ENCODE data around the gene GSK3A.

The GSK3A gene

DNA sequence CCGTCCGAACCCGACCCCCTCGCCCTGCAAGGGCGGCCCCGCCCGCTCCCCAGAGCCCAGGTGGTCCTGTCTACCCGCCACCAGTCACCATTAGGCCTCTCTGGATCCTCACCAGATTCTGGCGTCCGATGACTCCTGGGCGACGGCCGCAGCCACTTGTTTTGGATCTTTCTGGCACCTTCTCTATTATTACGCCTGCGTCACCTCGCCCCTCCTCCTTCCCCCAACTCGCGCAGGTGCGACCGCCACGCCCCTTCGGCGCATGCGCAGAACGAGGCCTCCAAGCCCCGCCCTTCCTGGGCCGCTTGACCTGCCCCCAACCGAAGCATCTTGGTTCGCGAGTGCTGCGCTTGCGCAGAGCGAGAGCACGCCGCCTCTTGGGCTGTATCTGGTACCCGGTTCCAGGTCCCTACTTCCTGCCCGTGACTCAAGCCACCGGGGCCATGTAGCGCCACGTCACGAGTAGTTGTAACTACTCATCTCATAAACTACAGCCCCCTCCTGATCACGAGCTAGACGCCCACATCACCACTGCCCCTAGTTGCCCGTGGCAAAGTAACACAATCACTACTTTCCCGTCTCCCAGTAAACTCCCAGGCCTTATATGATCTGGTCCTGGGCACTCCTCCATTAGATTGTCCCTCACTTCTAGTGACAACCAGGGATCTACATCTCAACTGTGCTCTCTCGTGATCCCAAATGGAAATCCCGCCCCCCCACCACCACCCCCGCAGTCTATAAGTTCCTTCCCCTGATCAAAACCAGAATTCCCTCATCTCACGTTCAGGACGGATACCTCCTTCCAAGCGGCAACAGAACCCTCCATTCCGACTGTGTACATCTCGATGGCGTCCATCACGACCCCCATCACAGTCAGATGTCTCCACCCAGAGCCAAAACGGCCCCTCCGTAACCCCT lies 24.6 kb downstream of the GSK3A start, which contains the start of gene DEDD2 (continued):
- TF ChIP-seq GLIS1 (tag by site-specific recombination; IDR thresholded peaks at IDR 0.05) = no peak
- no peak for TF ChIP-seq ZNF670 (tag by site-specific recombination; IDR thresholded peaks at IDR 0.05; ENCODE audit: low read depth)
- TF ChIP-seq ZNF184 (tag by site-specific recombination; IDR thresholded peaks at IDR 0.05) = no peak
- TF ChIP-seq KLF7 (tag by site-specific recombination; IDR thresholded peaks at IDR 0.05; ENCODE audit: borderline replicate concordance) = no peak; the same call in 1 of the 2 replicates
- TF ChIP-seq, protein P1, sequence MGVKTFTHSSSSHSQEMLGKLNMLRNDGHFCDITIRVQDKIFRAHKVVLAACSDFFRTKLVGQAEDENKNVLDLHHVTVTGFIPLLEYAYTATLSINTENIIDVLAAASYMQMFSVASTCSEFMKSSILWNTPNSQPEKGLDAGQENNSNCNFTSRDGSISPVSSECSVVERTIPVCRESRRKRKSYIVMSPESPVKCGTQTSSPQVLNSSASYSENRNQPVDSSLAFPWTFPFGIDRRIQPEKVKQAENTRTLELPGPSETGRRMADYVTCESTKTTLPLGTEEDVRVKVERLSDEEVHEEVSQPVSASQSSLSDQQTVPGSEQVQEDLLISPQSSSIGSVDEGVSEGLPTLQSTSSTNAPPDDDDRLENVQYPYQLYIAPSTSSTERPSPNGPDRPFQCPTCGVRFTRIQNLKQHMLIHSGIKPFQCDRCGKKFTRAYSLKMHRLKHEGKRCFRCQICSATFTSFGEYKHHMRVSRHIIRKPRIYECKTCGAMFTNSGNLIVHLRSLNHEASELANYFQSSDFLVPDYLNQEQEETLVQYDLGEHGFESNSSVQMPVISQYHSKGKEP (tag by site-specific recombination; IDR thresholded peaks at IDR 0.05) = no peak
- no peak for TF ChIP-seq GFI1B (tag by site-specific recombination; IDR thresholded peaks at IDR 0.05)
- TF ChIP-seq MEIS1 (CRISPR knock-in tag; IDR thresholded peaks at IDR 0.05; ENCODE audit: borderline replicate concordance) = no peak
- TF ChIP-seq, protein P2, sequence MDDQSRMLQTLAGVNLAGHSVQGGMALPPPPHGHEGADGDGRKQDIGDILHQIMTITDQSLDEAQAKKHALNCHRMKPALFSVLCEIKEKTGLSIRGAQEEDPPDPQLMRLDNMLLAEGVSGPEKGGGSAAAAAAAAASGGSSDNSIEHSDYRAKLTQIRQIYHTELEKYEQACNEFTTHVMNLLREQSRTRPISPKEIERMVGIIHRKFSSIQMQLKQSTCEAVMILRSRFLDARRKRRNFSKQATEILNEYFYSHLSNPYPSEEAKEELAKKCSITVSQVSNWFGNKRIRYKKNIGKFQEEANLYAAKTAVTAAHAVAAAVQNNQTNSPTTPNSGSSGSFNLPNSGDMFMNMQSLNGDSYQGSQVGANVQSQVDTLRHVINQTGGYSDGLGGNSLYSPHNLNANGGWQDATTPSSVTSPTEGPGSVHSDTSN (CRISPR knock-in tag; IDR thresholded peaks at IDR 0.05) = no peak
- TF ChIP-seq ZNF660 (tag by site-specific recombination; IDR thresholded peaks at IDR 0.05) = peak; percentile 36; the same call in 1 of the 2 replicates
- no peak for TF ChIP-seq PRDM1 (tag by site-specific recombination; IDR thresholded peaks at IDR 0.05)
- TF ChIP-seq ZNF561 (tag by site-specific recombination; IDR thresholded peaks at IDR 0.05; ENCODE audit: borderline replicate concordance) = no peak; the same call in 1 of the 2 replicates
- TF ChIP-seq ZNF654 (tag by site-specific recombination; IDR thresholded peaks at IDR 0.05; ENCODE audit: low read depth) = no peak
- TF ChIP-seq, protein P3, sequence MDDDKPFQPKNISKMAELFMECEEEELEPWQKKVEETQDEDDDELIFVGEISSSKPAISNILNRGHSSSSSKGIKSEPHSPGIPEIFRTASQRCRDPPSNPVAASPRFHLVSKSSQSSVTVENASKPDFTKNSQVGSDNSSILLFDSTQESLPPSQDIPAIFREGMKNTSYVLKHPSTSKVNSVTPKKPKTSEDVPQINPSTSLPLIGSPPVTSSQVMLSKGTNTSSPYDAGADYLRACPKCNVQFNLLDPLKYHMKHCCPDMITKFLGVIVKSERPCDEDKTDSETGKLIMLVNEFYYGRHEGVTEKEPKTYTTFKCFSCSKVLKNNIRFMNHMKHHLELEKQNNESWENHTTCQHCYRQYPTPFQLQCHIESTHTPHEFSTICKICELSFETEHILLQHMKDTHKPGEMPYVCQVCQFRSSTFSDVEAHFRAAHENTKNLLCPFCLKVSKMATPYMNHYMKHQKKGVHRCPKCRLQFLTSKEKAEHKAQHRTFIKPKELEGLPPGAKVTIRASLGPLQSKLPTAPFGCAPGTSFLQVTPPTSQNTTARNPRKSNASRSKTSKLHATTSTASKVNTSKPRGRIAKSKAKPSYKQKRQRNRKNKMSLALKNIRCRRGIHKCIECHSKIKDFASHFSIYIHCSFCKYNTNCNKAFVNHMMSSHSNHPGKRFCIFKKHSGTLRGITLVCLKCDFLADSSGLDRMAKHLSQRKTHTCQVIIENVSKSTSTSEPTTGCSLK (tag by site-specific recombination; IDR thresholded peaks at IDR 0.05) = no peak
- TF ChIP-seq ZNF169 (tag by site-specific recombination; IDR thresholded peaks at IDR 0.05) = no peak
- peak; percentile 91 for TF ChIP-seq SCRT2 (tag by site-specific recombination; IDR thresholded peaks at IDR 0.05)
- TF ChIP-seq YY1 (tag by site-specific recombination; IDR thresholded peaks at IDR 0.05) = no peak
- TF ChIP-seq, protein P4, sequence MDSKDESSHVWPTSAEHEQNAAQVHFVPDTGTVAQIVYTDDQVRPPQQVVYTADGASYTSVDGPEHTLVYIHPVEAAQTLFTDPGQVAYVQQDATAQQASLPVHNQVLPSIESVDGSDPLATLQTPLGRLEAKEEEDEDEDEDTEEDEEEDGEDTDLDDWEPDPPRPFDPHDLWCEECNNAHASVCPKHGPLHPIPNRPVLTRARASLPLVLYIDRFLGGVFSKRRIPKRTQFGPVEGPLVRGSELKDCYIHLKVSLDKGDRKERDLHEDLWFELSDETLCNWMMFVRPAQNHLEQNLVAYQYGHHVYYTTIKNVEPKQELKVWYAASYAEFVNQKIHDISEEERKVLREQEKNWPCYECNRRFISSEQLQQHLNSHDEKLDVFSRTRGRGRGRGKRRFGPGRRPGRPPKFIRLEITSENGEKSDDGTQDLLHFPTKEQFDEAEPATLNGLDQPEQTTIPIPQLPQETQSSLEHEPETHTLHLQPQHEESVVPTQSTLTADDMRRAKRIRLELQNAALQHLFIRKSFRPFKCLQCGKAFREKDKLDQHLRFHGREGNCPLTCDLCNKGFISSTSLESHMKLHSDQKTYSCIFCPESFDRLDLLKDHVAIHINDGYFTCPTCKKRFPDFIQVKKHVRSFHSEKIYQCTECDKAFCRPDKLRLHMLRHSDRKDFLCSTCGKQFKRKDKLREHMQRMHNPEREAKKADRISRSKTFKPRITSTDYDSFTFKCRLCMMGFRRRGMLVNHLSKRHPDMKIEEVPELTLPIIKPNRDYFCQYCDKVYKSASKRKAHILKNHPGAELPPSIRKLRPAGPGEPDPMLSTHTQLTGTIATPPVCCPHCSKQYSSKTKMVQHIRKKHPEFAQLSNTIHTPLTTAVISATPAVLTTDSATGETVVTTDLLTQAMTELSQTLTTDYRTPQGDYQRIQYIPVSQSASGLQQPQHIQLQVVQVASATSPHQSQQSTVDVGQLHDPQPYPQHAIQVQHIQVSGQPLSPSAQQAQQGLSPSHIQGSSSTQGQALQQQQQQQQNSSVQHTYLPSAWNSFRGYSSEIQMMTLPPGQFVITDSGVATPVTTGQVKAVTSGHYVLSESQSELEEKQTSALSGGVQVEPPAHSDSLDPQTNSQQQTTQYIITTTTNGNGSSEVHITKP (tag by site-specific recombination; IDR thresholded peaks at IDR 0.05) = no peak
- TF ChIP-seq HOXC10 (CRISPR knock-in tag; IDR thresholded peaks at IDR 0.05) = no peak
- TF ChIP-seq ZNF248 (tag by site-specific recombination; IDR thresholded peaks at IDR 0.05) = no peak
- TF ChIP-seq ZNF544 (tag by site-specific recombination; IDR thresholded peaks at IDR 0.05) = no peak
- no peak for TF ChIP-seq ZNF174 (tag by site-specific recombination; IDR thresholded peaks at IDR 0.05)
- no peak for TF ChIP-seq ZNF514 (tag by site-specific recombination; IDR thresholded peaks at IDR 0.05)
- TF ChIP-seq, protein P5, sequence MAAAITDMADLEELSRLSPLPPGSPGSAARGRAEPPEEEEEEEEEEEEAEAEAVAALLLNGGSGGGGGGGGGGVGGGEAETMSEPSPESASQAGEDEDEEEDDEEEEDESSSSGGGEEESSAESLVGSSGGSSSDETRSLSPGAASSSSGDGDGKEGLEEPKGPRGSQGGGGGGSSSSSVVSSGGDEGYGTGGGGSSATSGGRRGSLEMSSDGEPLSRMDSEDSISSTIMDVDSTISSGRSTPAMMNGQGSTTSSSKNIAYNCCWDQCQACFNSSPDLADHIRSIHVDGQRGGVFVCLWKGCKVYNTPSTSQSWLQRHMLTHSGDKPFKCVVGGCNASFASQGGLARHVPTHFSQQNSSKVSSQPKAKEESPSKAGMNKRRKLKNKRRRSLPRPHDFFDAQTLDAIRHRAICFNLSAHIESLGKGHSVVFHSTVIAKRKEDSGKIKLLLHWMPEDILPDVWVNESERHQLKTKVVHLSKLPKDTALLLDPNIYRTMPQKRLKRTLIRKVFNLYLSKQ (tag by site-specific recombination; IDR thresholded peaks at IDR 0.05; ENCODE audit: borderline replicate concordance) = no peak
- TF ChIP-seq, protein P6, sequence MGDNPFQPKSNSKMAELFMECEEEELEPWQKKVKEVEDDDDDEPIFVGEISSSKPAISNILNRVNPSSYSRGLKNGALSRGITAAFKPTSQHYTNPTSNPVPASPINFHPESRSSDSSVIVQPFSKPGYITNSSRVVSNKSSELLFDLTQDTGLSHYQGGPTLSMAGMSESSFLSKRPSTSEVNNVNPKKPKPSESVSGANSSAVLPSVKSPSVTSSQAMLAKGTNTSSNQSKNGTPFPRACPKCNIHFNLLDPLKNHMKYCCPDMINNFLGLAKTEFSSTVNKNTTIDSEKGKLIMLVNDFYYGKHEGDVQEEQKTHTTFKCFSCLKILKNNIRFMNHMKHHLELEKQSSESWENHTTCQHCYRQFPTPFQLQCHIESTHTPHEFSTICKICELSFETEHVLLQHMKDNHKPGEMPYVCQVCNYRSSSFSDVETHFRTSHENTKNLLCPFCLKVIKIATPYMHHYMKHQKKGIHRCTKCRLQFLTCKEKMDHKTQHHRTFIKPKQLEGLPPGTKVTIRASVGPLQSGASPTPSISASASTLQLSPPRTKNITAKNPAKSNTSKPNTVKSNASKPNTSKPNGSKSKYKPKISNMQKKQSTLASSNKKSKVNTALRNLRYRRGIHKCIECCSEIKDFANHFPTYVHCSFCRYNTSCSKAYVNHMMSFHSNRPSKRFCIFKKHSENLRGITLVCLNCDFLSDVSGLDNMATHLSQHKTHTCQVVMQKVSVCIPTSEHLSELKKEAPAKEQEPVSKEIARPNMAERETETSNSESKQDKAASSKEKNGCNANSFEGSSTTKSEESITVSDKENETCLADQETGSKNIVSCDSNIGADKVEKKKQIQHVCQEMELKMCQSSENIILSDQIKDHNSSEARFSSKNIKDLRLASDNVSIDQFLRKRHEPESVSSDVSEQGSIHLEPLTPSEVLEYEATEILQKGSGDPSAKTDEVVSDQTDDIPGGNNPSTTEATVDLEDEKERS (tag by site-specific recombination; IDR thresholded peaks at IDR 0.05) = no peak
